ENCODE data around the gene CCSER1.
"Not testable (repeated sequence)": the region's sequence is repeated elsewhere in the genome, so short reads cannot be mapped to it uniquely, and the experiment has no call there.

The CCSER1 gene

GRCh38 chr4:90299373-90299772, 172.2 kb downstream of the CCSER1 start:
- DNase-seq (ENCODE audit: low spot score) = no peak

GRCh38 chr4:90306810-90307209, 179.6 kb downstream of the CCSER1 start:
- no peak for DNase-seq (ENCODE audit: low spot score)

GRCh38 chr4:90317140-90317539, 189.9 kb downstream of the CCSER1 start:
- DNase-seq (ENCODE audit: low spot score) = not testable (repeated sequence)

GRCh38 chr4:90317785-90318184, 190.6 kb downstream of the CCSER1 start:
- no peak for DNase-seq (ENCODE audit: low spot score)

GRCh38 chr4:90318193-90318592, 191.0 kb downstream of the CCSER1 start:
- no peak for DNase-seq (ENCODE audit: low spot score)

- peak; percentile 20 for DNase-seq (ENCODE audit: low spot score)
Observed at GRCh38 chr4:90328558-90328957, 201.4 kb downstream of the CCSER1 start.

- no peak for DNase-seq (ENCODE audit: low spot score)
Observed at GRCh38 chr4:90330546-90330945, 203.4 kb downstream of the CCSER1 start.

- no peak for DNase-seq (ENCODE audit: low spot score)
Observed at GRCh38 chr4:90345549-90346215, 218.5 kb downstream of the CCSER1 start.

- no peak for DNase-seq (ENCODE audit: low spot score)
Observed at GRCh38 chr4:90349636-90350035, 222.4 kb downstream of the CCSER1 start.

GRCh38 chr4:90357117-90357710, 230.0 kb downstream of the CCSER1 start:
- peak; percentile 67 for DNase-seq (ENCODE audit: low spot score)

- DNase-seq (ENCODE audit: low spot score) = no peak
Observed at GRCh38 chr4:90375081-90375480, 247.9 kb downstream of the CCSER1 start.

- no peak for DNase-seq (ENCODE audit: low spot score)
Observed at GRCh38 chr4:90393215-90393614, 266.0 kb downstream of the CCSER1 start.

GRCh38 chr4:90403781-90404180, 276.6 kb downstream of the CCSER1 start:
- DNase-seq (ENCODE audit: low spot score) = no peak

- not testable (repeated sequence) for DNase-seq (ENCODE audit: low spot score)
Observed at GRCh38 chr4:90407897-90408296, 280.7 kb downstream of the CCSER1 start.

GRCh38 chr4:90412786-90413185, 285.6 kb downstream of the CCSER1 start:
- DNase-seq (ENCODE audit: low spot score) = not testable (repeated sequence)

GRCh38 chr4:90415116-90415515, 287.9 kb downstream of the CCSER1 start:
- DNase-seq (ENCODE audit: low spot score) = peak; percentile 53

GRCh38 chr4:90419124-90419711, 292.0 kb downstream of the CCSER1 start:
- DNase-seq (ENCODE audit: low spot score) = peak; percentile 79

- no peak for DNase-seq (ENCODE audit: low spot score)
Observed at GRCh38 chr4:90421161-90421560, 294.0 kb downstream of the CCSER1 start.

- no peak for DNase-seq (ENCODE audit: low spot score)
Observed at GRCh38 chr4:90425893-90426292, 298.7 kb downstream of the CCSER1 start.

- no peak for DNase-seq (ENCODE audit: low spot score)
Observed at GRCh38 chr4:90438522-90438921, 311.3 kb downstream of the CCSER1 start.

GRCh38 chr4:90441770-90442169, 314.6 kb downstream of the CCSER1 start:
- DNase-seq (ENCODE audit: low spot score) = no peak

GRCh38 chr4:90442619-90443018, 315.4 kb downstream of the CCSER1 start:
- DNase-seq (ENCODE audit: low spot score) = no peak

GRCh38 chr4:90443231-90443630, 316.0 kb downstream of the CCSER1 start:
- DNase-seq (ENCODE audit: low spot score) = no peak

GRCh38 chr4:90444904-90445303, 317.7 kb downstream of the CCSER1 start:
- DNase-seq (ENCODE audit: low spot score) = no peak
